ENCODE data around the gene CRYGS.

The CRYGS gene

DNA sequence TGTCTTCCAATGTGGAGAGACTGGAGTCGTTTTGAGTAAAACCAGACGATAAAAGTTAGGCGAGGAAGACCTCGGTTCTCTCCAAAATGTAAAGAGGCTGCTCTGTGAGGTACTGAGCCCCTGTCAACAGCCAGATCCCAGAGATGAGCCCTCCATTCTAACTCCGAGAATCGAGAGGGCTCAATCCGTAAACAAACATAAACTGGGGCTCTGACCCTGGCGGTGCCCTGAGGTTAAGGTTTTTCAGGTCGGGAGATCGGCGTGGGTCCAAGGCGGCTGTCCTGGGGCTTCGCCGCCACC is 22.5 kb upstream of the CRYGS start:
- TF ChIP-seq, protein P1, sequence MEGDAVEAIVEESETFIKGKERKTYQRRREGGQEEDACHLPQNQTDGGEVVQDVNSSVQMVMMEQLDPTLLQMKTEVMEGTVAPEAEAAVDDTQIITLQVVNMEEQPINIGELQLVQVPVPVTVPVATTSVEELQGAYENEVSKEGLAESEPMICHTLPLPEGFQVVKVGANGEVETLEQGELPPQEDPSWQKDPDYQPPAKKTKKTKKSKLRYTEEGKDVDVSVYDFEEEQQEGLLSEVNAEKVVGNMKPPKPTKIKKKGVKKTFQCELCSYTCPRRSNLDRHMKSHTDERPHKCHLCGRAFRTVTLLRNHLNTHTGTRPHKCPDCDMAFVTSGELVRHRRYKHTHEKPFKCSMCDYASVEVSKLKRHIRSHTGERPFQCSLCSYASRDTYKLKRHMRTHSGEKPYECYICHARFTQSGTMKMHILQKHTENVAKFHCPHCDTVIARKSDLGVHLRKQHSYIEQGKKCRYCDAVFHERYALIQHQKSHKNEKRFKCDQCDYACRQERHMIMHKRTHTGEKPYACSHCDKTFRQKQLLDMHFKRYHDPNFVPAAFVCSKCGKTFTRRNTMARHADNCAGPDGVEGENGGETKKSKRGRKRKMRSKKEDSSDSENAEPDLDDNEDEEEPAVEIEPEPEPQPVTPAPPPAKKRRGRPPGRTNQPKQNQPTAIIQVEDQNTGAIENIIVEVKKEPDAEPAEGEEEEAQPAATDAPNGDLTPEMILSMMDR (IDR thresholded peaks at IDR 0.05; ENCODE audit: low read depth, low read length): no peak
- peak overlapping the region; percentile 98 to 99 for H3K4me3 ChIP-seq (replicated peaks in 1 of 2; ENCODE audit: low read depth in 2 of 2, low read length in 2 of 2)
- DNase-seq (ENCODE audit: low read depth in 2 of 2): no peak

DNA sequence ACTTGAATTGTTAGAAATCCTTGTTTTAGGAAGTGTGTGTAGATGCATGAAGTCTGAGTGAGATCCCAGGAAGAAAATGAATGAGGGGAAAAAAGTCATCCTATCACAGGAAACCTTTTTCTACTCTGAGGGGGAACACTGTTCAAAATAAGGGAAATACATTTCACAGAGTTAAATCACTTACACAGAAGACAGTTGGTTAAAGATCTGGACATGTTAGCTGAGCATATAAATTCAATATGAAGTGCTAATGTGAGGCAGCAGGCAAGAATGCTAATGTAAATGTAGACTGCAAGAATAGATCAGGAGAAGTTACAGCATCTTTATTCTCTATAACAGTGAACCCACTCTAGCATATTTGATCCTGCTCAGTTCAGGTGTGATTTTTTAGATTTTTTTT is 20.4 kb upstream of the CRYGS start:
- DNase-seq (ENCODE audit: low read depth in 2 of 2): no peak
- no peak overlapping the region for H3K4me3 ChIP-seq (replicated peaks in 1 of 2; ENCODE audit: low read depth in 2 of 2, low read length in 2 of 2)
- TF ChIP-seq, protein P1 (IDR thresholded peaks at IDR 0.05; ENCODE audit: low read depth, low read length): no peak

DNA sequence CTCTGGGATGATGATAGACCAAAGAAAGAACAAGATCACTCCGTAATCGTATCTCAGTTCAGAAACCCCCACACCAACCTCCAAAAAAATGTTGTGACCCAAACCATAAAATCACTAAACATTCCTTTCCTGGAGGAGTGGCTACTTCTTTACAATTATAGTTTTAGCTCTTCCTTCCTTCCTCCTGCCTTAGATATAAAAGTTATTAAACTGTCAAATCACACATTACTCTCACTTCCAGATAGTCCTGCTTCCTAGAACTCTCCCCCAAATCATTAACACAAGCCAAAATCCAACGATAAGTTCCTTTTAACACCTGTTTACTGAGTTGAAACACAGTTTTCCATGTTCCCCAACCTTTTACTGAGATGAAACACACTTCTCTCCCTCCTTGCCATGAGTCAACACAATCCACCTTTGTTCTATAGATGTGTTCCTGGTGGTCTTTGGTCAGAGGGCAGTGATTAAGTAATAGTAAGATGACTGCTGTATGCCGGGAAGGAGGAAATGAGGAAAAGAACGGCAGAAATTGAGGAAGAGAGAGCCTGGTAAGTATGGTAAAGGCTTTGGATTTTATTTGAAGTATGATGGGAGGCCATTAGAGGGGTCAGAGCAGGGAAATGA is 8.3 kb upstream of the CRYGS start:
- no peak overlapping the region for H3K4me3 ChIP-seq (replicated peaks in 1 of 2; ENCODE audit: low read depth in 2 of 2, low read length in 2 of 2)
- TF ChIP-seq, protein P1 (IDR thresholded peaks at IDR 0.05; ENCODE audit: low read depth, low read length): no peak
- DNase-seq (ENCODE audit: low read depth in 2 of 2): no peak

DNA sequence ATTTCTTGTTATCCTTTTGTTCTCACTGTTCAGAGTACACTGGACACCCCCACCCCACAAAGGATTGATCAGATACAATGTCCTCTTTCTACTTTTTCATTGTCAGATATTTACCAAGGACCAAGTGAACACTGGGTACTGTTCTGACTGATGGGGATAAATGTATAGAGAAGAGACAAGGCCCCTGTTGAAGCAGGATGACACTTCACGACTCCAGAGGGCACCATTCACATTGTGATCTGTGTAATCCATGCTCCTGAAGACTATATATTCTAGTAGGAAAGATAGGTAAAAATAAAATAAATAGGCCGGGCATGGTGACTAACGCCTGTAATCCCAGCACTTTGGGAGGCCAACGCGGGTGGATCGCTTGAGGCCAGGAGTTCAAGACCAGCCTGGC is 7.2 kb upstream of the CRYGS start:
- H3K4me3 ChIP-seq (replicated peaks in 1 of 2; ENCODE audit: low read depth in 2 of 2, low read length in 2 of 2): no peak overlapping the region
- no peak for DNase-seq (ENCODE audit: low read depth in 2 of 2)
- TF ChIP-seq, protein P1 (IDR thresholded peaks at IDR 0.05; ENCODE audit: low read depth, low read length): no peak

DNA sequence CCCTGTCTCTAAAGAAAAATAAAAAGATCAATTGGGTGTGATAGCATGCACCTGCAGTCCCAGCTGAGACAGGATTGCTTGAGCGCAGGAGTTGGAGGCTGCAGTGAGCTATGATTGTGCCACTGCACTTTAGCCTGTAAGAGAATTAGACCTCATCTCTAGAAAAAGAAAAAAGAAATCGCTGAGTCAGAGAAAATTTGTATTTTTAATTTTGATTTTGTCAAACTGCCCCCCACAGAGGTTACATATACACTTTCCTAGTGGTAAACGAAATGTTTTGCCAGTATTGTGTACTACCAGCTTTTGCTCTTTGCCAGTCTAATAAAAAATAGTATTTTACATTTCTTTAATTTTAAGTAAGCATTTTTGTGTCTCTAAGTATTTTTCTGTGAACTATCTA is 5.3 kb upstream of the CRYGS start:
- no peak overlapping the region for H3K4me3 ChIP-seq (replicated peaks in 1 of 2; ENCODE audit: low read depth in 2 of 2, low read length in 2 of 2)
- no peak for DNase-seq (ENCODE audit: low read depth in 2 of 2)
- TF ChIP-seq, protein P1 (IDR thresholded peaks at IDR 0.05; ENCODE audit: low read depth, low read length): no peak

DNA sequence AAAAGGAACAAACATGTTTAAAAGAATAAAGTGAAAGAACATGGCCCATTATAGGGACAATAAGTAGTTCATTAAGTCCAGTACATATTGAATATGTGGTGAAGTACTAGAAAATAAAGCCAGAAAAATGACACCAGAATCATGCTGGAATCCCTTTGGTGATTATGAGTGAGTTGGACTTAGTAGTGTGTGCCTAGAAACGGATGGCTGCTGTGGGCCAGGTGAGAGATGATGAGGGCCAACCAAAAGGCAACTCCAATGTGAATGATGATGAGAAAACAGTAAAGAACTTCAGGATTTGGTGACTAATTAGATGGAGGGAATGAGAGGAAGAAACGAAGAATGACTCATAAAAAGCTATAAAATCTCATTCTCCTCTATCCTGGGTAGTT is 3.3 kb downstream of the CRYGS start:
- peak in 1 of 2 donors; percentile 40 for DNase-seq (ENCODE audit: low read depth in 2 of 2)
- no peak overlapping the region for H3K4me3 ChIP-seq (replicated peaks in 1 of 2; ENCODE audit: low read depth in 2 of 2, low read length in 2 of 2)
- TF ChIP-seq, protein P1 (IDR thresholded peaks at IDR 0.05; ENCODE audit: low read depth, low read length): no peak

DNA sequence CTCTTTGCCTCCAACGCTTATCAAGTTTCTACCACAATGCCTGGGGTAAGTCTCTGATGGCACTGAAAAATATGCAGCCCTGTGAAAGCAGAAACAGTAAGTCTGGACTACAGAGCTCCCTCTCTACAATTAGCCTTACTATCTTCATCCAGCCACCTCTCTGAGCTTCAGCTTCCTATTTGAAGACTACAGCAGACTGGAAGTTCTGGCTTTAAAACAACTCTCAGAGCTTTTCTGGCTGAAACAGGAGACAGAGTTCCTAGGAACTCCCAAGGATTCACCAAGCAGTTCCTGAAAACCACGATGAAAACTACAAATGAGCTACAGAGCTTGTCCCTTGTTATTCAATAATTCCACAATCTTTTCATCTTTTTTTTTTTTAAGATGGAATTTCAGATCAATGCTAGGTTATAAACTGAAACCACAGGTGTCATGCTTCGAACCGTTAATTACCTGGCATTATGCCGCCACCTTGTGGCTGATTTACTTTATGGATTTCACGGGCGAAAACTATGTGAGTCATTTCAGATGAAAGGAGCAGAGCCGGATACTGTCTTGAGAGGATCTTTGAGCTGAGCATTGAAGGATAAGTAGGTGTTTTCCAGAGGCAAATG is 3.9 kb downstream of the CRYGS start:
- H3K4me3 ChIP-seq (replicated peaks in 1 of 2; ENCODE audit: low read depth in 2 of 2, low read length in 2 of 2): no peak overlapping the region
- peak; percentile 75 to 86 for DNase-seq (ENCODE audit: low read depth in 2 of 2)
- TF ChIP-seq, protein P1 (IDR thresholded peaks at IDR 0.05; ENCODE audit: low read depth, low read length): peak; percentile 58

Data from cardiac fibroblast (primary cell).